ENCODE results near the gene ZC3H12C.

DNA sequence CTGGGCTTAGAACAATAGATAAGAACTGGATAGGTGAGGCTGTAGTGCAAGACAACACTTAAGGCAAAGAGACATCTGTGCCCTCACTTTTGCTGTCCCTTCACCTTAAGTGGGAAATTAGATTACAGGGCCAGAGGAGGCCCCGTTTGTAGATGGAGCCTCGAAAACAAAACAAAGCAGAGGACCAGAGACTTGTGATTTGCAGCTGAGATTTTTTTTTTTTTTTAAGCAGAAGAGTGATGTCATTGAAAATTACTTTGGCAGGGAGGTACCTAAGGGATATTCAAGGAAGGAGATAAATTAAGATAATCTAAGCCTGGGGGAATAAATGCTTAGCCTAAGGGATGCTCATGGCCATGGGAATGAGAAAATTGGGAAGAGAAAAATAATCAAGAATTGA, 31.4 kb downstream of the ZC3H12C start:
- TF ChIP-seq, protein P1, sequence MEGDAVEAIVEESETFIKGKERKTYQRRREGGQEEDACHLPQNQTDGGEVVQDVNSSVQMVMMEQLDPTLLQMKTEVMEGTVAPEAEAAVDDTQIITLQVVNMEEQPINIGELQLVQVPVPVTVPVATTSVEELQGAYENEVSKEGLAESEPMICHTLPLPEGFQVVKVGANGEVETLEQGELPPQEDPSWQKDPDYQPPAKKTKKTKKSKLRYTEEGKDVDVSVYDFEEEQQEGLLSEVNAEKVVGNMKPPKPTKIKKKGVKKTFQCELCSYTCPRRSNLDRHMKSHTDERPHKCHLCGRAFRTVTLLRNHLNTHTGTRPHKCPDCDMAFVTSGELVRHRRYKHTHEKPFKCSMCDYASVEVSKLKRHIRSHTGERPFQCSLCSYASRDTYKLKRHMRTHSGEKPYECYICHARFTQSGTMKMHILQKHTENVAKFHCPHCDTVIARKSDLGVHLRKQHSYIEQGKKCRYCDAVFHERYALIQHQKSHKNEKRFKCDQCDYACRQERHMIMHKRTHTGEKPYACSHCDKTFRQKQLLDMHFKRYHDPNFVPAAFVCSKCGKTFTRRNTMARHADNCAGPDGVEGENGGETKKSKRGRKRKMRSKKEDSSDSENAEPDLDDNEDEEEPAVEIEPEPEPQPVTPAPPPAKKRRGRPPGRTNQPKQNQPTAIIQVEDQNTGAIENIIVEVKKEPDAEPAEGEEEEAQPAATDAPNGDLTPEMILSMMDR (conservative IDR thresholded peaks at IDR 0.05 in 1 of 2, IDR thresholded peaks at IDR 0.05 in 1 of 2; ENCODE audit: extremely low read depth in 1 of 2, insufficient read depth in 1 of 2, low read depth in 1 of 2, low read length in 2 of 2): no peak
- no peak for TF ChIP-seq EZH2 (IDR thresholded peaks at IDR 0.05; ENCODE audit: borderline replicate concordance, low read length)

Measured in mammary epithelial cell (primary cell).